Loucy (cell line): ENCODE data around the gene PADI1.

ENCODE experiments used
- EZH2phosphoT487 ChIP-seq: fragments of 200-600 bp; IDR thresholded peaks from 2 replicates; pipeline ENCODE4 v1.6.1; 2018; ENCODE audit warnings: antibody characterized with exemption, mild to moderate bottlenecking, moderate library complexity, borderline replicate concordance
- TF ChIP-seq, protein P1 (sequence below): fragments of 200-600 bp; sonication (generic); conservative IDR thresholded peaks from 2 replicates; pipeline ENCODE4 v1.5.1; 2014; ENCODE audit warnings: mild to moderate bottlenecking, antibody characterized with exemption, low read length

DNA sequence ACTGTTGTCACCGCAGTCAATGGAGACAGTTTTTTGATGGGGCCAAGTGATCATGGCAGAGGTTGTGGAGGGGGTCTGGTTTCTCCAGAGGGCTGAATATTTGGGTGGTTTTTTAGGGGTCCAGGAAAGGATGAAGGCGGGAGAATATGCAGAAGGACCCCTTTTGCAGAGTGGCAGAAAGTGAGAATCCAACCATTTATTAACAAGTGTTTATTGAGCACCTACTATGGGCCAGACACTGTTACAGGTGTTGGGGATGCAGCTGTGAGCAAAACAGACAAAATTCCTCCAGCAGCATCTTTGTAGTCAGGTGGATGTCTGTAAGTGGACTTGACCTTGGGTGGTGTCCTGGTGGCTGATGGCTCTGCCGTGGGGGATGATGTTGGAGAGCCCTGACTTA, 15.4 kb downstream of the PADI1 start:
- TF ChIP-seq, protein P1, sequence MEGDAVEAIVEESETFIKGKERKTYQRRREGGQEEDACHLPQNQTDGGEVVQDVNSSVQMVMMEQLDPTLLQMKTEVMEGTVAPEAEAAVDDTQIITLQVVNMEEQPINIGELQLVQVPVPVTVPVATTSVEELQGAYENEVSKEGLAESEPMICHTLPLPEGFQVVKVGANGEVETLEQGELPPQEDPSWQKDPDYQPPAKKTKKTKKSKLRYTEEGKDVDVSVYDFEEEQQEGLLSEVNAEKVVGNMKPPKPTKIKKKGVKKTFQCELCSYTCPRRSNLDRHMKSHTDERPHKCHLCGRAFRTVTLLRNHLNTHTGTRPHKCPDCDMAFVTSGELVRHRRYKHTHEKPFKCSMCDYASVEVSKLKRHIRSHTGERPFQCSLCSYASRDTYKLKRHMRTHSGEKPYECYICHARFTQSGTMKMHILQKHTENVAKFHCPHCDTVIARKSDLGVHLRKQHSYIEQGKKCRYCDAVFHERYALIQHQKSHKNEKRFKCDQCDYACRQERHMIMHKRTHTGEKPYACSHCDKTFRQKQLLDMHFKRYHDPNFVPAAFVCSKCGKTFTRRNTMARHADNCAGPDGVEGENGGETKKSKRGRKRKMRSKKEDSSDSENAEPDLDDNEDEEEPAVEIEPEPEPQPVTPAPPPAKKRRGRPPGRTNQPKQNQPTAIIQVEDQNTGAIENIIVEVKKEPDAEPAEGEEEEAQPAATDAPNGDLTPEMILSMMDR, result no peak
- no peak for TF ChIP-seq EZH2phosphoT487
